GM19023 (cell line): ENCODE data around the gene NOX5.
A peak's percentile ranks its signal among the peaks of the same experiment; 100 is the strongest.

Experiments
- ATAC-seq: cut with Tn5 transposase; IDR thresholded peaks from one replicate; pipeline ENCODE4 v1.9.1; 2021; ENCODE audit warnings: mild to moderate bottlenecking, moderate library complexity; ENCODE audit not compliant: unreplicated experiment

NOX5 gene

DNA sequence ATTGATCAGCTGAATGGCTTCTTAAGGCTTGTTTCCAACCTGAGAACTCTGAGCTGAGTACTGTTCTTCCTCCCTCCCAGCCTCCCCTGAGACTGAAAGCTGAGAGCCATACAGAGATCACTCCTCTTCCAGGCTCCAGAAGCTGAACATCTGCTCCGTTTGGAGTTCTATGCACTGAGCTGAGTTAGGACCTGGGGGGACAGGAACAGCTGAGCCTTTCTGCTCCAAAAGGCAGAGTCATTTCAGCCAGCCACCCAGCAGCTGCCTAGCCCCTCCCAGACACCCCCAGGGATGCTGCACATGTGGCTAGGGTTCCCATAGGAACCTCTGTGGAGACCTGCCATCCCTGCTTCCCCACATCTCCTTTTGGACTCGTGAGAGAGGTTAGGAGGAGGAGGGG lies 81.7 kb downstream of the NOX5 start:
- no peak for ATAC-seq

DNA sequence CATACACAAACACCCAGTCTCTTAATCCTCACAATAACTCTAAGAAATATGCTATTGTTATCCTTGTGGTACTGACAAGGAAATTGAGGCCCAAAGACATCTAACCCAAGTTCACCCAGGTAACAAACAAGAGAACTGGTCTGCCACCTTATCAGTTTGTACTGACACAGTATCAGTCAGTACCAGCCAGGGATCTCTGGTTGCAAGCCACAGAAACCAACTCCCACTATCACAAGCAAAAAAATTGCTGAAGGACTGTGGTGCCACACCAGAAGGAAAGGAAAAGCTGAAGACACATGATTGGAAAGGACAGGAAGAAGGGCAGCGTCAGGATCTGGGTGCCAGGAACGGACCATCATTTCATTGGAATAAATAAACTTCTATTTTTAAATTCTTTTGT lies 82.1 kb downstream of the NOX5 start:
- ATAC-seq, result no peak

DNA sequence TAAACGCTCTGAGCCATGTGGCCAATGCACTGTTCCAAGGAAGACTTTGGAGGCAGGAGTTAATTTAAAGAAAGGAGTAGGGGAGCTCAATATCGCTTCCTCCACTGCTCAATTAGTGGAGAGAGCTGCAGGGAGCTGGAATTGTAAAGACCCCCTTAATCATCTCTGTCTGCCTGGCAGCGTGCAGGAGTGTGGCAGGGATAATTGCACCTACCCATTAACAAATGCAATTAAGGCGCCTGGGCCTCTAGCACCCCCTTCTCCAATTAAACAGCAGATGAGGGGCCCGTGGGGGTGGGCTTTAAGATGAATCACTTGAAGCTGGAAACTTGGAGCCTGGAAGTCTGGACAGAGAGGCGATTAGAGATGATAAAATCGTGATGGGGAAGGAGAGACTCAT lies 84.3 kb downstream of the NOX5 start:
- no peak for ATAC-seq

DNA sequence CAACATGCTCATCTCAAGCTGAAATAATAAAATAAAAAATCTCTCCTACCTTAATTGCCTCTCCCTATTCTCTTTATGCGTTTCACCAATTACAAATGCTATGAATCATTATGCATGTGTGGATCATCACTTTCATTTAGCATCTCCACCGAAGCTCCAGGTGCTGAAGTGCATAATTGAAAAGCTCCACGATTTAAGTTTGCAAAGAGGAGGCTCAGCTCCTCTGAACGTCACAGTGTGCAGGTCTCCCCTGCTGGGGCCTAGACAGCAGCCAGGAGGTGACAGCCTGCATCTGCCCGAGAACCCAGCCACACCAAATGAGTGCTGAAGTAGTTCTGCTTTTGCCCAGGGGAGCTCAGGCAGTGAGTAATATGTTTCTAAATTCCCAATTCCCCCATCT lies 85.4 kb downstream of the NOX5 start:
- no peak for ATAC-seq

DNA sequence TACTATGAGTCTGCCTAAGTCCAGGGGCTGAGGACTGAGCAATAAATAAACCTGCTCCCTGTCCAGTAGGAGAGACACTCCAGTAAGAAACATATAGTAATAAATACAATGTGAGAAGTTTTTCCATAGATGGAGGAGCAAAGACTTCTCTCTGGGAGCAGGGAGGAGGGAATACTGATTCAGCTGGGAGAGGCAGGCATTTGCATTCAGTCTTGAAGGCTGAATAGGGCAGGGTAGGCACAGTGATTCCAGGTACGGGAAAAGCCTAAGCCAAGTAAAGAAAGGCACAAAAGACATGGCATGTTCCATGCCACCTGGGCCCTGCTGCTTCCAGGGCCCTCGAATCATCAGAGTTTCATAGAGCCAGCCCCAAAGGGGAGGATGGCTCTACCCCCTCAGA lies 86.3 kb downstream of the NOX5 start:
- no peak for ATAC-seq

DNA sequence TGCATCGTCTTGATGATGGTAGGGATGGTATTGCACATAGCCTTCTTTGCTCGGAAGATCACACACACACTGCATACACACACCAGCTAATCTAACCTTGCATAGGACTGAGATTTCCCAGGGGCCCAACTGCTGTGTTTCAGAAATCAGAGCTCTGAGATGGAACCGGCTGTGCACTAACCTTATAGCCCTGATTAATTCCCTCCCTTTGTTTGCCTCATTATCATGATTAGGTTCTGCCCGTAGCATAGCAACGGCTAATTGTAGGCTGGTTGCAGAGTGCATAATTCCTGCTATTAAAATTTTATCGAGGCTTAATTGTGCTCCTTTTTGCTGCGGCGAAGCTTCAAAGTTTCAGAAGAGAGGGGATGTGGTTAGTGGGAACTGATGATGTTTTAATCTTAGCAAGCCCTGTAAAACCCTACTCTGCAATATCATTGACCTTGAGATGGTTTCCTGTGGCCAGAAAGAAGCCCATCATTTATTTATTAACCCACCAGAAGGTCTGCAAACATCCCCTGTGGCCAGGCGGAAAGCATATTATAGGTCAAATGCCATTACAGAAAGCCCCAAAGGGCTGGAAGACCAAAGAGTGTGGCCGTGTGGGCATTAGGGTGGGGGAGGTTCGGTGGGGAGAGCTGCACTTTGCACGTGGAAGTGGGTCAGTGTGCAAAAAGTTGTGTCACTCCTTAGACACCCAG lies 89.7 kb downstream of the NOX5 start:
- peak; percentile 60 for ATAC-seq

DNA sequence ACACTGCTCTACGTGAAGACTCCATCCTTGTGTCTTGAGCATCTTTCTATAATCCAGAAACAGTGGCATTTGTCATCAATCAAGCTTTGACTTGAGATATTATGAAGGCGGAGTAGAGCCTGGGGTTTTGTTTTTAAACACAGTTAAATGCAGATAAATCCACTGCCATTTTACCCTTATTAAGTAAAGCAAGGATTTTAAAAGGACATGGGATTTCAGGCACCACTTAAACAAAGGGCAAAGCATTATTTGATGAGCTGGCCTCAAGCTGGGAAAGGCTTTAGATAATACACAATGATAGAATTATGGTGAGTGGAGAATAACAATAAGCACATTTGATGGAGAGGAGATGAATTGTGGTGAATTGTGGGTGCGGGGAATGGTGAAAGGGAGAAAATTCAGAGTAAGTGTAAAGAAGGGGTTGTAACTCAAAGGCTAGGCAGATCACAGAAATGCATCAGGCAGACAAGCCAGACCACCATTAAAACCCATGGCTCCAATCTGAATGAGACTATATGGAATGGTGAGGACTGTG lies 91.0 kb downstream of the NOX5 start:
- no peak for ATAC-seq

DNA sequence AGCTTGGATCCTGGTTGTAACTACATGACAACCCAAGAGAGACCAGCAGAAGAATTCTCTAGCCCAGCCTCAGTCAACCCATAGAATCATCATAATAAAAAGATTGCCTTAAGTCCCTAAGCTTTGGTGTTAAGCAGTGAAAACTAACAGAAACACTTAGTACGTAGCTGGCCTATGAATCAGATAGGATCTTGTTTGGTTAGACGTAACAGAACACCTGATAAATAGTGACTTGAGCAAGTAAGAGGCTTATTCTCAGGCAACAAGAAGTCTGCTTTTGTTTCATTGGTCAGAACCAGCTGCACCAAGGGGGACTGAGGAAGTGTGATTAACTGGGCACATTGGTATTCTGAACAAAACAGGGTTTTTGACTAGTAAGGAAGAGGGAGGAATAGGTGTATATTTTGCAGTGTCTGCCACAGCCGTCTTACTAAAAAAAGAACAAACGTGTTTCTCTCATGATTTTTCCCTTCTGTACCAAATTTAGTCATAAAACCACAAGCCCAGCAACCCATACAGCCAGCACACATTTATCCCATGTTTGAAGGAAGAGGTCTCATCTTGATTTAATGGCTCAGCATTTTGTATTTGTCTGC lies 92.6 kb downstream of the NOX5 start:
- ATAC-seq, result no peak
